ENCODE results near the gene C9orf78.

C9orf78 gene

GRCh38 chr9:129840034-129840433 lies 5.0 kb upstream of the C9orf78 start:
- TF ChIP-seq, protein P1, sequence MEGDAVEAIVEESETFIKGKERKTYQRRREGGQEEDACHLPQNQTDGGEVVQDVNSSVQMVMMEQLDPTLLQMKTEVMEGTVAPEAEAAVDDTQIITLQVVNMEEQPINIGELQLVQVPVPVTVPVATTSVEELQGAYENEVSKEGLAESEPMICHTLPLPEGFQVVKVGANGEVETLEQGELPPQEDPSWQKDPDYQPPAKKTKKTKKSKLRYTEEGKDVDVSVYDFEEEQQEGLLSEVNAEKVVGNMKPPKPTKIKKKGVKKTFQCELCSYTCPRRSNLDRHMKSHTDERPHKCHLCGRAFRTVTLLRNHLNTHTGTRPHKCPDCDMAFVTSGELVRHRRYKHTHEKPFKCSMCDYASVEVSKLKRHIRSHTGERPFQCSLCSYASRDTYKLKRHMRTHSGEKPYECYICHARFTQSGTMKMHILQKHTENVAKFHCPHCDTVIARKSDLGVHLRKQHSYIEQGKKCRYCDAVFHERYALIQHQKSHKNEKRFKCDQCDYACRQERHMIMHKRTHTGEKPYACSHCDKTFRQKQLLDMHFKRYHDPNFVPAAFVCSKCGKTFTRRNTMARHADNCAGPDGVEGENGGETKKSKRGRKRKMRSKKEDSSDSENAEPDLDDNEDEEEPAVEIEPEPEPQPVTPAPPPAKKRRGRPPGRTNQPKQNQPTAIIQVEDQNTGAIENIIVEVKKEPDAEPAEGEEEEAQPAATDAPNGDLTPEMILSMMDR (IDR thresholded peaks at IDR 0.05; ENCODE audit: insufficient read depth, low read depth, low read length, missing control alignments): no peak
- no peak for DNase-seq (ENCODE audit: low read depth)

DNA sequence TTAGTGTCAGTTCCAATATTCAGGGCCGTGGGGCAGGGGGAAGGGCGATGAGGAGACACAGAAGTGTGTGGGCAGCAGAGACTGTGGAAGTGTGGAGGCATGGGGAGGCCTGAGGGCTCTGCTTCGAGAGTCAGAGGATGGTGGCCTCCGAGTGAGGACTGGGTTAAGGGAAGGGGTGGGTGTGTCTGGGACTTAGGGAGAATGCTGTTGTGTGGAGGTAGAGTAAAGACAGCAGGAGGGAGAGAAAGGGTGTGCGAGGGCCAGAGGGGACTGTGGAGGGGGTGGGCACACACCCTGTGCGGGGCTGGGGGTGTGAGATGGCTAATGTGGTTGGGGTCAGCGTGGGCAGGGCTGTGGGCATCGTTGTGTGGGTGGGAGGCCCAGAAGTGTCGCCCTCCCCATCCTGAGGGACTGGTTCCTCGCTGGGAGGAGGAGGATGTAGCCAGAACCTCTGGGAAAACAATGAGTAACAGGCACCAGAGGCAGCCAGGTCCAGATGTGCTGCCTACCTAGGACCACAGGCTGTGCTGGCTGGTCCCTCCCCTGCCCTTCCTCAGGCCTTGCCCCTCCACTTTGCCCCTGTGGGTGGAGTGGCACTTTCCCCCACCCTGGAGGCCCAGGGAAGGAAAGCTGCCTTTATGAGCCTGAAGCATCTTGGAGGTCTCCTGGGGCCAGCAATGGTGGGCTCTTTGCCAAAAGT lies 4.4 kb upstream of the C9orf78 start:
- TF ChIP-seq, protein P1 (IDR thresholded peaks at IDR 0.05; ENCODE audit: insufficient read depth, low read depth, low read length, missing control alignments): no peak
- no peak overlapping the region for H3K4me3 ChIP-seq (ENCODE audit: low read length)
- DNase-seq (ENCODE audit: low read depth): no peak

More at GRCh38 chr9:129840034-129840433, 5.0 kb upstream of the C9orf78 start:
- H3K4me3 ChIP-seq (ENCODE audit: low read length): no peak overlapping the region

DNA sequence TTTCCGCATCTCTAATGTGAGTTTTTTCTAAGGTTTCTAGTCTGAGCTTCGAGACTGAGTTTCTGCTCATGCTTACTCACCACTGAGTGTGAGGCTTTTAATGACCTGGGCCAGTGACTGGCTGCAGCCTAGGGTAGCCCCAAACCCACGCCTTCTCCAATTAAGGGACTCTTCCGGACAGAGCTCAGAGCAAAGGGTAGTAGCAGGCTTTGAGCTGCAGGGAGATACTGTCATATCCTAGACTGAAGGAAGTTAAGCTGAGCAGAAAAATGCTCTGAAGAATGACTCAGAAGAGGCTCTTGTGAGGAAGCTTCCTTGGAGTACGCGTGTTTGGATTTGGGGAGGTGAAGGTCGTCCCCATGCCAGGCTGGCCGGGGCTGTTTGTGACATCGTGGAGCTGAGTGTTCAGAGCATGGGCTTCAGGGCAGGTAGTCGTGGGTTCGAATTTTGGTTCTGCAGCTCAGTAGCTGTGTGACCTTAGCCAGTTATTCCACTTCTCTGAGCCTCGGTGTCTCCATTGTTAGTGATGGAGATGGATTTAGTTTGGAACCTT lies 3.7 kb upstream of the C9orf78 start:
- DNase-seq (ENCODE audit: low read depth): peak; percentile 71
- TF ChIP-seq, protein P1 (IDR thresholded peaks at IDR 0.05; ENCODE audit: insufficient read depth, low read depth, low read length, missing control alignments): no peak
- no peak overlapping the region for H3K4me3 ChIP-seq (ENCODE audit: low read length)

DNA sequence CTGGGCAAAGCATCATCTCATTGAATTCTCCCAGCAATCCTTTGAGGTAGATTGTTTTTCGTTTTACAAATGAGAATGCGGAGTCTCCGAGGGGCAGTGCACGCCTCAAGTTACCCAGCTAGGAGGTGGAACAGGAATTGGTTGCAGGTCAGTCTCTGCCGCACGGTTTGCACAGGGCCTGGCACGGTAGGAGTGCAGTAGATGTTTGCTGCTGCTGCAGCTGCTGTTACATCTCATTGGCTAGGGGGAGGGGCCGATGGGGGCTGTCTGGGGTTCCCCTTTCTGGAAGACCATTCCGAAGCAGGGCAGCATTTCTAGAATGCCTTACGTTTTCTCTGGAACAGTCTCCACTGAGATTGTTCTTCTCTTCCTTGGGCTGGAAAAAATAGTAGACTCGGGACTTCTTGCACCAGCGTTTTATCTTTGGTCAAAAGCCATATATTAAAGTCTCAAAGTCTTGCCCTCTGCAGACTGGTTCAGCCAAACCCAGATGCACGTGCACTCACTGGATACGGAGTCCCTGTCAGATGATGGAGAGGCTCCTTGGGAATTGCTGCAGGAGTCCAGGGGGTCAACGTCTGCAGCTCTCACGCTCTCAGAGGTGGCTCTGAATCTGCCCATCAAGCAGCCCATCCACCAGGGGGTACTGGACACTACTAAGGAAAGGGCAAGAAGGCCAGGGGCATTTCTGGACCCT lies 1.4 kb upstream of the C9orf78 start:
- TF ChIP-seq, protein P1 (IDR thresholded peaks at IDR 0.05; ENCODE audit: insufficient read depth, low read depth, low read length, missing control alignments): no peak
- no peak for DNase-seq (ENCODE audit: low read depth)
- peak overlapping the region; percentile 82 for H3K4me3 ChIP-seq (ENCODE audit: low read length)

DNA sequence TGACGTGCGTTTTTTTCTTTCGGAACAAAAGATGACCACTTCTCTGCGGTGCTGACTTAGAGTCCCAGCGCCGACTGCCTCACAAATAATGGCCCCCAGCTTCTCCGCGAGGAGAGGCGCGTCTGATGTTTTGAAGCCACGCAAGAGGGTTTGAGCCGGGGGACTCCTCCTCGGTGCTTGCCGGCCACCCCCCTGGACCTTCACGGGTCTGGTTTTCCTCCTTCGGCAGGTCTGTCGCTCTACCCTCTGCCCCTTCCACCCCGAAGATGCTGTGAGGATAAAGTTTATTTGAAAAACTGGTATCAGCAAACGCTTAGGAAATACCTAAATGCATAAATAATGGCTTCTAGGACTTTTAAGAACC lies 767 bp upstream of the C9orf78 start:
- TF ChIP-seq, protein P1 (IDR thresholded peaks at IDR 0.05; ENCODE audit: insufficient read depth, low read depth, low read length, missing control alignments): no peak

DNA sequence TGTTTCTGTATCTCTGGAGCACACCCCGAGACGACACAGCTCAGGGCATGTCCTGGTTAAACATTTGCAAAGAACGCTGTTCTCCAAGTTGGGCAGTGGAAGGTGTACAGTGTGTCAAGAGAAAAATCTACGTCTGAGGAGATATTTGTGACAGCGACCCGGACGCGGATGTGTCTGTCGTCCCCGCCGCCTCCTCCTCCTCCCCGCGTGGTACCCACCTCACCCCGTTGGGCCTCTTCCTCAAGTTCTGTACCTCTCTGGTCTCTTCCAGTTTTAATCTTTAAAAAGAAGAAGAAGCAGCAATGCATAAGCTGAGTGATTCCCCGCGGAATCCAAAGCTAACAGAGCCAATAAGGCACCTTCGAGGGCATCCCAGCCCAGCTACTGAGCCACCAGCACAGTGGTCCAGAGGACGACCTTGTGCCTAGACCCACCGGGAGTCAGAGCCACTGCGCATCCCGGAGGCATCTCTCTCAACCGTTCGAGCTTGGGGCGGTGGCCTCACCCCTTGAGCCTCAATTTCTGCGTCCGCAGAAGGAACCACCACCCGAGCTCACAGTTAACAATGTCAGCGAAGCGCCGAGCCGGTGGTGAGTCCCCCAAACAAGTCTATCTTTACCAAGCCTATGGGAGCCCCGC lies 467 bp downstream of the C9orf78 start:
- peak overlapping the region; percentile 91 for H3K4me3 ChIP-seq (ENCODE audit: low read length)
- TF ChIP-seq, protein P1 (IDR thresholded peaks at IDR 0.05; ENCODE audit: insufficient read depth, low read depth, low read length, missing control alignments): no peak
- no peak for DNase-seq (ENCODE audit: low read depth)

More for the DNA sequence above, 767 bp upstream of the C9orf78 start:
- H3K4me3 ChIP-seq (ENCODE audit: low read length): peak overlapping the region; percentile 82
- peak; percentile 22 for DNase-seq (ENCODE audit: low read depth)

Measured in epithelial cell of esophagus (primary cell).